Stomach smooth muscle (tissue), 2 donors: ENCODE results near the gene EIF2D.
A peak's percentile ranks its signal among the peaks of the same experiment; 100 is the strongest.

Experiments used
- H3K27ac ChIP-seq: one replicate; pipeline ENCODE4 v1.7.0; 2013; ENCODE audit warnings: mild to moderate bottlenecking, low read length, inconsistent platforms
- H3K27me3 ChIP-seq, 2 donors: one replicate each; pipeline ENCODE4 v1.7.0; 2013; ENCODE audit warnings: low read length in 2 of 2; ENCODE audit not compliant: insufficient read depth in 2 of 2, control insufficient read depth in 1 of 2
- H3K36me3 ChIP-seq, 2 donors: one replicate each; pipeline ENCODE4 v1.7.0; 2013; ENCODE audit warnings: low read length in 2 of 2; ENCODE audit not compliant: control insufficient read depth in 2 of 2, insufficient read depth in 2 of 2
- H3K4me1 ChIP-seq: one replicate; pipeline ENCODE4 v1.7.0; 2013; ENCODE audit warnings: low read length; ENCODE audit not compliant: control insufficient read depth, insufficient read depth
- H3K4me3 ChIP-seq, 2 donors: one replicate each; pipeline ENCODE4 v1.7.0; 2013; ENCODE audit warnings: low read length in 2 of 2
- H3K9ac ChIP-seq, 2 donors: one replicate each; pipeline ENCODE4 v1.7.0; 2013; ENCODE audit warnings: low read length in 2 of 2, mild to moderate bottlenecking in 1 of 2
- H3K9me3 ChIP-seq, 2 donors: one replicate each; pipeline ENCODE4 v1.7.0; 2013; ENCODE audit warnings: low read length in 2 of 2; ENCODE audit not compliant: control insufficient read depth in 2 of 2
- donor health status: healthy.
- donor health status: Pancreatic carcinoma.

The EIF2D gene

DNA sequence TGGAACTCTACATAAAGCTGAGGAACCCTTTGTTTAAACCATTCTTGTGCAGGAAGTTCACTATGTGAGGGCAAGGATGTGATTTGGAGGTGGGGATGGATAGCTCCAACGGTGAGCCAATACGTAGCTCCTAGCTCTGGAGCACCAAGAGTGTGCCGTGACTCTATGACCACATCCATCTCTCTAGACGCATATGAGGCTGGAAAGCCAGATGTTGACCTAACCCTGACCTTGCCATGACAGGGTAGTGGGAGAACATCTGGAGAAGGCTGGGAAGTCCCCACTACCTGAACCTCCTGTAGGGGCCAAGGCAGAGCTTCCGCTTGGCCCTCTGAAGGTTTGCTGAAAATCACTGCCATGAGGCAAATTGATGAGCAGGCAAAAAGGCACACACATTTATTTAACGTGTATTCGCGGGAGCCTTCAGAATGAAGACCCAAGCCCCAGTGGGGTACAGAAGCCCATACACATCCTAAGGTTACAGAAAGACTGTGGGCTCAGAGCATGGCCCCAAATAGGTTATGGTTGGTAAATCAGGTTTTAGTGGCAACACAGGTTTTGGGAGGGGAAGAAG is 43.4 kb downstream of the EIF2D start:
- peaks cover 0 to 2% of the 10 kb centered on the region in 2 donors for H3K27me3 ChIP-seq
- no peaks in the 10 kb centered on the region for H3K4me1 ChIP-seq
- no peak overlapping the region for H3K27ac ChIP-seq
- H3K4me3 ChIP-seq, result no peak overlapping the region
- no peaks in the 10 kb centered on the region for H3K9me3 ChIP-seq
- H3K9ac ChIP-seq, result no peak overlapping the region
- H3K36me3 ChIP-seq, result no peaks in the 10 kb centered on the region

DNA sequence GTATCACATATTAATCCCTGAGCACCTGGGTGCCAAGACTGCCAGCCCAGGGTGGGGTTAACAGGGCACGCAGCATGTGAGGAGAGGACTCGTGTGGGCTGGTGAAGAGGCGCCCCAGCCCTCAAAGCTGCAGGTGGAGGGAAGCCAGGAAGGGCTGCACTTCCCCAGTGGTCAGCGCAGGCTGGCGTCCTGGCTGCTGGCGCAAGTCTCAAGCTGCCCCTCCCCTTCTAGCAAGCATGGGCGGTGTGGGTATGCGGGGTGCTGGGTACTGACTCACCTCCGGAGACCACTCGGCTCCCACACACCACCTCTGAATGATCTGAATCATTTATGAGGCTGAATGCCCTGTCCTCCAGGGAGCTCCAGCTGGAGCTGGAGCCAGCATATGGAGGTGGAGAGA is 44.0 kb downstream of the EIF2D start:
- H3K9ac ChIP-seq, result no peak overlapping the region
- H3K9me3 ChIP-seq, result no peaks in the 10 kb centered on the region
- H3K27me3 ChIP-seq, result peaks cover 0 to 2% of the 10 kb centered on the region in 2 donors
- H3K36me3 ChIP-seq, result no peaks in the 10 kb centered on the region
- no peak overlapping the region for H3K27ac ChIP-seq
- H3K4me3 ChIP-seq, result no peak overlapping the region
- no peaks in the 10 kb centered on the region for H3K4me1 ChIP-seq

GRCh38 chr1:206566999-206567398 is 45.3 kb downstream of the EIF2D start:
- no peaks in the 10 kb centered on the region for H3K4me1 ChIP-seq

DNA sequence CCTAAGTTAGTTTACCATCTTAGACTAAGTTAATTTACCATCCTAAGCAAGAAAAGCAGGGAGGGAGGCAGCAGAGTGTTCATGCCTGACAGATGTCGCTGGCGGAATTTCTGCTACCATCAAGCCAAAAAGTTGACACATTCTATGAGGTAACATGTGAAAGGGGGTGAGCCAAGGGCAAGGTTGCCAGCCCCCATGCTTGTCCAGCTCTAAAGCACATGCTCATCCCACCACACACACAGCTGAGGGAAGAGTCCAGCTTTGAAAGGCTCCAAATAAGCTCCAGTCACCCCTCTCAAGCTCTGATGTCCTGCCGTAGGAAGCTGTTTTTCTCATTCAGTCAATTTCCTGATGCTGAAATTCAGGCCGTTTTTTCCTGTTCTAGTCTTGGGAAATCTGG is 46.3 kb downstream of the EIF2D start:
- Histone ChIP-seq H3K36me3 (no peaks in the 10 kb centered on the region), H3K27me3 (peaks cover 0 to 2% of the 10 kb centered on the region in 2 donors), H3K27ac (no peak overlapping the region), H3K9me3 (no peaks in the 10 kb centered on the region), H3K4me3 (no peak overlapping the region), H3K4me1 (no peaks in the 10 kb centered on the region), H3K9ac (no peak overlapping the region)

More at GRCh38 chr1:206566999-206567398, 45.3 kb downstream of the EIF2D start:
- no peak overlapping the region for H3K4me3 ChIP-seq
- no peaks in the 10 kb centered on the region for H3K36me3 ChIP-seq
- no peaks in the 10 kb centered on the region for H3K9me3 ChIP-seq
- H3K9ac ChIP-seq, result no peak overlapping the region
- H3K27me3 ChIP-seq, result peaks cover 0 to 2% of the 10 kb centered on the region in 2 donors
- H3K27ac ChIP-seq, result no peak overlapping the region

- Histone ChIP-seq H3K36me3 (no peaks in the 10 kb centered on the region), H3K27me3 (peaks cover 2% of the 10 kb centered on the region in 2 donors), H3K4me1 (peaks cover 3% of the 10 kb centered on the region), H3K9me3 (no peaks in the 10 kb centered on the region), H3K4me3 (no peak overlapping the region), H3K9ac (no peak overlapping the region), H3K27ac (no peak overlapping the region)
Observed at GRCh38 chr1:206563367-206564207, 48.7 kb downstream of the EIF2D start.

DNA sequence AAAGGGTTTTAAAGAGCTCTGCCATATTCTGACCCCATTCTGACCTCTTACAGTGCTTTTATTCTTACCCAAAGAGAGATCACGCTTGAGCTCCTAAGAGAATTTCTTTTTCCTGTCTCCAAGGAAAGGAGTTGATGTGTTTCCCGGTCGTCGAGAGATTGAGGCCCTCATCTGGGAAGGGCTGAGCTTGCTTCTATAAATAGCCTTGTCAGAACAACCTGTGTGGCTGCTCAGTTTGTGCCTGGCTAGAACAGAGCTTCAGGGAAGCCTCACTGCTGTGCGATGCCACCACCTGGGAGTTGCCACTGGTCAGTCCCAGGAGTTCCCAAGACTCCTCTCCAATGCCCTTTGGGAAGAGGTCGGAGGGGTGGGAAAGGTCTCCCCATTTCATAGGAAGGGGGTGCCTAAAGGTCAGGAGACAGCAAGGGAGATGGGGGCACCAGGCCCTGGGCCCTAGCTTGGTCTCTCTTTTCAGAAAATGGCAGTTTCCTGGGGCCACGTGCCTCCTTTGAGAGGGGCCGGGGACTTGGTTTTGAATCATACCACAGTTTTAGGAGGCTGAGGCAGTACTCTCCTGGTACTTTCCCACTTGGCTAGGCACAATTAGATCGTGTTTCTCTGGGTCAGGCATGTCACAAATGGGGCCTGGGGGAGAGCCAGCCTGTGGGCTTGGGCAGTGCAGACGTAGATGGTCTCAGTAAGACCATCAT is 52.1 kb downstream of the EIF2D start:
- Histone ChIP-seq H3K27ac (peak overlapping the region; percentile 24), H3K4me1 (peaks cover 22% of the 10 kb centered on the region), H3K9me3 (no peaks in the 10 kb centered on the region), H3K36me3 (no peaks in the 10 kb centered on the region), H3K27me3 (peaks cover 2% of the 10 kb centered on the region in 2 donors), H3K9ac (no peak overlapping the region), H3K4me3 (peak overlapping the region in 1 of 2 donors; percentile 35)

DNA sequence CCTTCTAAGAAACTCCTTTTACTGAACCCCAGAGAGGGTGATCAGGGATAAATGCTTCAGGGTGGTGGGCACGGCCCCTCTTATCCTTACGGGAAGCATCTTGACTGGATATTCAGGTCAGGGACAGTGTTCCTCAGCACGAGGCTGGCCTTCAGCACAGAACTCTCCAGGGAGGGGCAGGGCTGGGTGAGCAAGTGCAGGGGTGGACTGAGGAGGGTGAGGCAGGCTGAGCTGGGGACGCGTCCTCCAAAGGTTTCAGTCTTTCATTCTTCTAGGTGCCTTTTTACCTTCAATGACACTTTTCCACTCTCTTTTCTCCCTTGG is 52.6 kb downstream of the EIF2D start:
- Histone ChIP-seq H3K4me3 (peak overlapping the region in 1 of 2 donors; percentile 15), H3K9ac (no peak overlapping the region), H3K4me1 (peaks cover 22% of the 10 kb centered on the region), H3K27me3 (peaks cover 0 to 2% of the 10 kb centered on the region in 2 donors), H3K27ac (peak overlapping the region; percentile 24), H3K9me3 (no peaks in the 10 kb centered on the region), H3K36me3 (no peaks in the 10 kb centered on the region)

- Histone ChIP-seq H3K9ac (peak overlapping the region in 1 of 2 donors; percentile 31), H3K27me3 (peaks cover 0 to 2% of the 10 kb centered on the region in 2 donors), H3K27ac (peak overlapping the region; percentile 24), H3K4me3 (peak overlapping the region in 1 of 2 donors; percentile 15), H3K9me3 (no peaks in the 10 kb centered on the region), H3K4me1 (peaks cover 22% of the 10 kb centered on the region), H3K36me3 (no peaks in the 10 kb centered on the region)
Observed at GRCh38 chr1:206558794-206559671, 53.2 kb downstream of the EIF2D start.

DNA sequence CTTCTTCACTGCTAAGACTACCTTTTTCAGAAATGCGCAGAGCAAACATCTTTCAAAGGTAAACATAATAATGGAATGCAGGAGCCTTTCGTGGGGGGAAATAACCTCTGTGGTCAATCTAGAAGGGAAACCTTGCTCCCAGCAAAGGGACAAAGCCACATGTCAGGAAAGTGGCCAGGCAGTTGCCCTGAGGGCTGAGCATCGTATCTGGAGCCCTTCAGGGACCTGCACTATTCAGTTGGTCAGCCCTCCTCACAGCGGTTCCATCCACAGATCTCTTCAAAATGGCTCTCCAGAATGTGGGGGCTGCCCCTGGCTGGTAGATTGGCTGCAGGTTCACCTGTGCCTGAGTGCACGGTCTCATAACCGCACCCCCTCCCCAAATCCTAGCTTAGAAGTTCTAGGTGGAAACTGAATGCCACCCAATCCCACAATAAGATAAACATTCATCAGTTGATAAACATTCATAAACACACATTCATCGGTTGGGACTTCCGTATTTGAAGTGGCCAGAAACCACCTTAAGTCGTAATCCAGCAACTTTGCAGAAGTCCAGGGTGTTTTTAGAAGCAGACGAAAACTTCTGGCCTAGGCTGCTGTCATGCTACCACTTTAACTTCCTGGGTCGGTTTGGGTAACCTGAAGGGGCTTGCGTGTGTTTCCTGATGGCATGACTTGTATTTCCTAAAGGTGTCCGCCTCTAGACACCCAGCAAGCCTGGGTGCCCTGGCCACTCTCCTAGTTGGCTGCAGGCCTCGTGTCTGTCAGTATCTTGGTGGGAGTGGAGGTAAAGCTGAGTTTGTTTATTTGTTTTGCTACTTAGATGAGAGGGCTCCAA is 54.4 kb downstream of the EIF2D start:
- Histone ChIP-seq H3K27ac (peak overlapping the region; percentile 18), H3K27me3 (peaks cover 0 to 2% of the 10 kb centered on the region in 2 donors), H3K4me1 (peaks cover 22% of the 10 kb centered on the region), H3K4me3 (peak overlapping the region; percentile 66 to 73), H3K9ac (peak overlapping the region; percentile 26 to 55), H3K9me3 (no peaks in the 10 kb centered on the region), H3K36me3 (no peaks in the 10 kb centered on the region)
